Uterus (tissue), 2 donors: ENCODE data around the gene POU2AF2.

ENCODE experiments used
- POLR2A ChIP-seq, 2 donors: fragments of 450-650 bp; IDR thresholded peaks; one replicate each; pipeline ENCODE4 v1.6.1; 2016; ENCODE audit warnings: antibody characterized with exemption in 2 of 2, mild to moderate bottlenecking in 1 of 2, moderate library complexity in 1 of 2
- TF ChIP-seq, protein P1 (sequence below), 4 experiments: fragments of 200-600 bp in 2 of 4; fragments of 450-650 bp in 2 of 4; sonication (generic) in 2 of 4; IDR thresholded peaks; one replicate each; pipeline ENCODE4 v1.5.1; 2016 to 2019; ENCODE audit warnings: antibody characterized with exemption in 4 of 4, mild to moderate bottlenecking in 2 of 4, moderate library complexity in 1 of 4

DNA sequence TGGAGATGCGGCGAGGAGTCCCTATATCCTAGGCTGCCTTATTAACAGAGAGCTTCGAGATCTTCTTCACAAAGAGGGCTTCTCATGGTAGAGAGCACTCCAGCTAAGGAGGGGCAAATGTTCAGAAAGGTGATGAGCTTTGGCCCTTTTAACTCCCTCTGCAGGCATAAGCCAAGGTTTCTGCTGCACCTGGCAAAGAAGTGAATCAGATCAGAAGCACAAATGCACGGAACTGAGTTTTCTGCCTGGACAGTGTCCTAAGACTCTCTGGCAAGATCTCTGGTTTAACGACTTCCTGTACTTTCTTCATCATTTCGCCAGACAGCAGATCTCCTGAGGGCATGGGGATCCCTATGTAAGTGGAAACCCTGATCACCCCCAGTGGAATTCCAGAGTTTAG, 90.0 kb downstream of the POU2AF2 start:
- TF ChIP-seq POLR2A (IDR thresholded peaks at IDR 0.05), result no peak
- TF ChIP-seq, protein P1, sequence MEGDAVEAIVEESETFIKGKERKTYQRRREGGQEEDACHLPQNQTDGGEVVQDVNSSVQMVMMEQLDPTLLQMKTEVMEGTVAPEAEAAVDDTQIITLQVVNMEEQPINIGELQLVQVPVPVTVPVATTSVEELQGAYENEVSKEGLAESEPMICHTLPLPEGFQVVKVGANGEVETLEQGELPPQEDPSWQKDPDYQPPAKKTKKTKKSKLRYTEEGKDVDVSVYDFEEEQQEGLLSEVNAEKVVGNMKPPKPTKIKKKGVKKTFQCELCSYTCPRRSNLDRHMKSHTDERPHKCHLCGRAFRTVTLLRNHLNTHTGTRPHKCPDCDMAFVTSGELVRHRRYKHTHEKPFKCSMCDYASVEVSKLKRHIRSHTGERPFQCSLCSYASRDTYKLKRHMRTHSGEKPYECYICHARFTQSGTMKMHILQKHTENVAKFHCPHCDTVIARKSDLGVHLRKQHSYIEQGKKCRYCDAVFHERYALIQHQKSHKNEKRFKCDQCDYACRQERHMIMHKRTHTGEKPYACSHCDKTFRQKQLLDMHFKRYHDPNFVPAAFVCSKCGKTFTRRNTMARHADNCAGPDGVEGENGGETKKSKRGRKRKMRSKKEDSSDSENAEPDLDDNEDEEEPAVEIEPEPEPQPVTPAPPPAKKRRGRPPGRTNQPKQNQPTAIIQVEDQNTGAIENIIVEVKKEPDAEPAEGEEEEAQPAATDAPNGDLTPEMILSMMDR (IDR thresholded peaks at IDR 0.05), result no peak
